H1 (cell line): ENCODE results near the gene SLC2A13. TPM values are rescaled to one million over a fixed set of nuclear protein-coding genes. Genes with fewer than 3 reads are reported as not detected.
"Not testable (repeated sequence)": the region's sequence is repeated elsewhere in the genome, so short reads cannot be mapped to it uniquely, and the experiment has no call there.

ENCODE experiments used
- CTCF ChIA-PET: fragments of 300-600 bp; sonication (Branson Sonifier 250); formaldehyde crosslinking; loops from one replicate; lab custom pipeline; 2021; ENCODE audit not compliant: partially characterized antibody; lab: Charles Lee
- POLR2A ChIA-PET: fragments of 300-600 bp; sonication (Branson Sonifier 250); formaldehyde crosslinking; loops from one replicate; lab custom pipeline; 2021; ENCODE audit warnings: inconsistent platforms; ENCODE audit not compliant: partially characterized antibody; lab: Charles Lee
- DNase-seq, 2 experiments: peaks; one replicate each; pipeline versions ENCODE4 v3.0.0 to v3.0.0-alpha.2; 2010 to 2022; ENCODE audit warnings: low spot score in 2 of 2, low read depth in 1 of 2, mixed read lengths in 1 of 2
- FAIRE-seq: peaks from 2 replicates; lab custom pipeline; 2011; peaks lifted over from hg19 to GRCh38; lab: Jason Lieb, UNC
- H2AFZ ChIP-seq: 2 replicates; pipeline ENCODE4 v1.8.1; 2012; ENCODE audit warnings: low read length, inconsistent platforms
- H2AK5ac ChIP-seq: 2 replicates; pipeline ENCODE4 v1.6.1; 2013; ENCODE audit warnings: low read depth, low read length
- H2BK120ac ChIP-seq: replicated peaks from 2 replicates; pipeline ENCODE3; 2013; ENCODE audit warnings: low read depth, low read length, inconsistent platforms
- H2BK12ac ChIP-seq: 2 replicates; pipeline ENCODE4 v1.6.1; 2013; ENCODE audit warnings: low read depth, low read length
- H2BK15ac ChIP-seq: 2 replicates; pipeline ENCODE4 v1.6.1; 2013; ENCODE audit warnings: low read length
- H2BK20ac ChIP-seq: 2 replicates; pipeline ENCODE4 v1.6.1; 2013; ENCODE audit warnings: low read length
- H2BK5ac ChIP-seq: 2 replicates; pipeline ENCODE4 v1.6.1; 2013; ENCODE audit warnings: low read depth, low read length
- H3K14ac ChIP-seq: 2 replicates; pipeline ENCODE4 v1.6.1; 2013; ENCODE audit warnings: inconsistent platforms; ENCODE audit not compliant: insufficient read length
- H3K18ac ChIP-seq: 2 replicates; pipeline ENCODE4 v1.6.1; 2013; ENCODE audit warnings: low read length; ENCODE audit errors: extremely low read depth
- H3K23ac ChIP-seq: 2 replicates; pipeline ENCODE4 v1.6.1; 2013; ENCODE audit warnings: inconsistent platforms; ENCODE audit not compliant: insufficient read length
- H3K23me2 ChIP-seq: 2 replicates; pipeline ENCODE4 v1.6.1; 2013; ENCODE audit warnings: low read depth, low read length
- H3K27ac ChIP-seq: 2 replicates; pipeline ENCODE4 v1.6.1; 2011; ENCODE audit warnings: low read depth, low read length, inconsistent platforms
- H3K27me3 ChIP-seq, 4 experiments: replicated peaks in 1 of 4; 1 replicate in 1 of 4; 2 replicates in 3 of 4; pipeline versions ENCODE4 v1.6.1 to v1.8.1; 2011 to 2013; ENCODE audit warnings: low read length in 3 of 4, mild to moderate bottlenecking in 3 of 4, inconsistent platforms in 2 of 4, mixed read lengths in 2 of 4, moderate library complexity in 1 of 4; ENCODE audit not compliant: control insufficient read depth in 3 of 4, insufficient read depth in 3 of 4; ENCODE audit errors: extremely low read depth in 1 of 4
- H3K36me3 ChIP-seq, 4 experiments: 2 replicates each; pipeline versions ENCODE4 v1.6.1 to v1.8.1; 2011 to 2013; ENCODE audit warnings: mild to moderate bottlenecking in 4 of 4, low read length in 3 of 4, moderate library complexity in 2 of 4, control low read depth in 1 of 4, inconsistent platforms in 1 of 4; ENCODE audit not compliant: insufficient read depth in 4 of 4, control insufficient read depth in 2 of 4
- H3K4ac ChIP-seq: replicated peaks from 2 replicates; pipeline ENCODE3; 2013; ENCODE audit warnings: low read length, low read depth, mixed read lengths, inconsistent platforms; ENCODE audit not compliant: insufficient read length
- H3K4me1 ChIP-seq, 4 experiments: replicated peaks in 1 of 4; 1 replicate in 1 of 4; 2 replicates in 3 of 4; pipeline versions ENCODE4 v1.6.1 to v1.8.1; 2011 to 2013; ENCODE audit warnings: low read length in 3 of 4, inconsistent platforms in 2 of 4, mixed read lengths in 1 of 4; ENCODE audit not compliant: insufficient read depth in 4 of 4, control insufficient read depth in 3 of 4
- H3K4me2 ChIP-seq, 2 experiments: 2 replicates each; pipeline versions ENCODE4 v1.6.1 to v1.8.1; 2011 to 2013; ENCODE audit warnings: low read depth in 2 of 2, low read length in 2 of 2, control low read depth in 1 of 2, inconsistent platforms in 1 of 2, mild to moderate bottlenecking in 1 of 2; ENCODE audit not compliant: insufficient read depth in 1 of 2
- H3K4me3 ChIP-seq, 4 experiments: fragments of 200-600, 300-600 bp in 1 of 4; sonication (generic), shearing (Covaris generic), sonication (Bioruptor Twin) in 1 of 4; 2 replicates each; pipeline versions ENCODE4 v1.5.1 to v1.8.1; 2011 to 2016; ENCODE audit warnings: low read length in 4 of 4, low read depth in 3 of 4, control low read depth in 2 of 4, inconsistent platforms in 2 of 4, mild to moderate bottlenecking in 2 of 4, mixed read lengths in 1 of 4, moderate library complexity in 1 of 4; ENCODE audit not compliant: insufficient read depth in 2 of 4; ENCODE audit errors: extremely low read depth in 1 of 4
- H3K56ac ChIP-seq: replicated peaks from 2 replicates; pipeline ENCODE3; 2013; ENCODE audit warnings: low read depth, mild to moderate bottlenecking, mixed read lengths, low read length, inconsistent platforms; ENCODE audit not compliant: insufficient read length
- H3K79me1 ChIP-seq: 2 replicates; pipeline ENCODE4 v1.6.1; 2013; ENCODE audit warnings: low read depth, low read length, control low read depth
- H3K79me2 ChIP-seq, 2 experiments: 2 replicates each; pipeline versions ENCODE4 v1.6.1 to v1.8.1; 2012 to 2013; ENCODE audit warnings: low read length in 2 of 2, mild to moderate bottlenecking in 2 of 2, inconsistent platforms in 1 of 2; ENCODE audit not compliant: insufficient read depth in 2 of 2, control insufficient read depth in 1 of 2
- H3K9ac ChIP-seq, 4 experiments: replicated peaks in 1 of 4; 1 replicate in 1 of 4; 2 replicates in 3 of 4; pipeline versions ENCODE4 v1.6.1 to v1.8.1; 2011 to 2013; ENCODE audit warnings: low read depth in 3 of 4, low read length in 3 of 4, control low read depth in 2 of 4, mild to moderate bottlenecking in 2 of 4, moderate library complexity in 2 of 4, inconsistent platforms in 1 of 4; ENCODE audit errors: extremely low read depth in 1 of 4
- H3K9me3 ChIP-seq, 2 experiments: 2 replicates each; pipeline versions ENCODE4 v1.6.1 to v1.8.1; 2012 to 2013; ENCODE audit warnings: mild to moderate bottlenecking in 2 of 2, moderate library complexity in 2 of 2, control low read depth in 1 of 2, inconsistent platforms in 1 of 2, low read depth in 1 of 2, low read length in 1 of 2, mixed read lengths in 1 of 2; ENCODE audit not compliant: insufficient read depth in 2 of 2
- H4K20me1 ChIP-seq, 2 experiments: replicated peaks in 1 of 2; 2 replicates each; pipeline versions ENCODE3 to v1.8.1; 2011 to 2013; ENCODE audit warnings: inconsistent platforms in 2 of 2, low read length in 2 of 2, mild to moderate bottlenecking in 1 of 2; ENCODE audit not compliant: insufficient read depth in 2 of 2, control insufficient read depth in 1 of 2
- H4K5ac ChIP-seq: 2 replicates; pipeline ENCODE4 v1.6.1; 2013; ENCODE audit warnings: low read length, low read depth, mixed read lengths, inconsistent platforms; ENCODE audit not compliant: insufficient read length
- H4K8ac ChIP-seq: 2 replicates; pipeline ENCODE4 v1.8.0; 2013; ENCODE audit warnings: mild to moderate bottlenecking, moderate library complexity, low read length, inconsistent platforms; ENCODE audit not compliant: insufficient read depth; ENCODE audit errors: extremely low read depth
- H4K91ac ChIP-seq: replicated peaks from 2 replicates; pipeline ENCODE3; 2013; ENCODE audit warnings: low read length, mixed read lengths, inconsistent platforms; ENCODE audit not compliant: insufficient read length
- SAP30 ChIP-seq: fragments of 300-600 bp; sonication (generic); IDR thresholded peaks from 2 replicates; pipeline ENCODE4 v1.7.1; 2012; ENCODE audit warnings: low read length, moderate library complexity, mild to moderate bottlenecking, inconsistent platforms; ENCODE audit not compliant: insufficient read depth, insufficient replicate concordance
- SP1 ChIP-seq: IDR thresholded peaks from 2 replicates; pipeline ENCODE4 v1.6.1; 2011; ENCODE audit warnings: low read depth, low read length
- TCF12 ChIP-seq: IDR thresholded peaks from 2 replicates; pipeline ENCODE4 v1.6.1; 2011; ENCODE audit warnings: low read depth, mild to moderate bottlenecking, low read length
- WGBS, 2 experiments: shearing (Covaris generic) in 1 of 2; methylation state at CpG; one replicate each; pipeline versions ENCODE4 v1.1.6 to v1.1.7; 2013 to 2015; ENCODE audit warnings: low lambda C conversion rate in 2 of 2, mixed read lengths in 2 of 2, inconsistent platforms in 1 of 2, low coverage in 1 of 2, missing lambda C conversion rate in 1 of 2; ENCODE audit not compliant: insufficient replicate concordance in 2 of 2, insufficient coverage in 1 of 2, insufficient read length in 1 of 2; ENCODE audit errors: extremely low coverage in 1 of 2, missing lambda C conversion rate in 1 of 2; 5-methylcytosine and 5-hydroxymethylcytosine counted together
- polyA plus RNA-seq, 7 experiments: library from polyadenylated mRNA; depleted of rRNA in 3 of 7; stranded (reverse) in 5 of 7; unstranded in 2 of 7; fragments of >200 nt in 5 of 7; fragments of 200-250 nt in 2 of 7; gene quantifications; 1 replicate in 5 of 7; 2 replicates in 1 of 7; 4 replicates in 1 of 7; pipeline versions ENCODE4 v1.2.1 to v1.2.3, GENCODE V29; 2011 to 2013; ENCODE audit warnings: missing spikeins in 2 of 7, mixed read lengths in 2 of 7
- total RNA-seq: library from RNA; stranded (reverse); fragmentation: NEBNext Ultra II Directional; extraction: Animal tissue kit (Norgen Biotek cat#: 25700); gene quantifications from 2 replicates; pipeline ENCODE4 v1.2.1, GENCODE V29; 2021

Gene SLC2A13
- total and polyA plus RNA-seq, 2 of the 8 experiments (the other 6 are each of a cell fraction or from before 2014, with no cell fraction given) = 2.8 to 9.6 TPM

- 0 out of 2 replicates have a peak, but pooled peaks have one; percentile 16 for TF ChIP-seq SP1
- TF ChIP-seq SAP30 = no peak
- 0 out of 2 replicates have a peak, but pooled peaks have one; percentile 26 for TF ChIP-seq TCF12
Observed at GRCh38 chr12:39752482-39753137, 353.3 kb downstream of the SLC2A13 start (continued).

GRCh38 chr12:39746151-39746550, 359.7 kb downstream of the SLC2A13 start:
- DNase-seq, H3K23ac ChIP-seq, H4K5ac ChIP-seq, H3K4me3 ChIP-seq, FAIRE-seq, H3K14ac ChIP-seq, H3K4me1 ChIP-seq, H4K8ac ChIP-seq, H3K23me2 ChIP-seq, H3K27ac ChIP-seq, H3K4ac ChIP-seq, H2BK12ac ChIP-seq, H2BK15ac ChIP-seq, H2BK5ac ChIP-seq, H2BK20ac ChIP-seq, H3K27me3 ChIP-seq, POLR2A ChIA-PET, H3K79me2 ChIP-seq, H2AFZ ChIP-seq, H3K56ac ChIP-seq, H2AK5ac ChIP-seq, H4K91ac ChIP-seq, H3K4me2 ChIP-seq, H3K36me3 ChIP-seq, H3K9ac ChIP-seq, H2BK120ac ChIP-seq, H3K18ac ChIP-seq, H4K20me1 ChIP-seq, H3K79me1 ChIP-seq: not testable (repeated sequence)
- WGBS, 2 experiments = 88% methylated on average over 6 of the region's 6 CpGs; no CpG with 5 or more reads in 1 of the 2 experiments
- CTCF ChIA-PET = interaction anchor here (0.6 kb wide), 1 partner anchor 48 kb away, joined by 3 read pairs; no protein-coding TSS in a partner anchor
- peaks cover 2 to 10% of the 10 kb centered on the region in 2 experiments; a peak in 2 of 4 replicates for H3K9me3 ChIP-seq
